K562 (cell line): ENCODE data around the gene IARS2. TPM values are rescaled to one million over a fixed set of nuclear protein-coding genes. Genes with fewer than 3 reads are reported as not detected.

ENCODE experiments used
- ATAC-seq: fragments of 200-7000 bp; cut with Tn5 transposase; 3 replicates; pipeline ENCODE4 v1.9.1; 2020; ENCODE audit warnings: moderate library complexity
- BruUV-seq: library from RNA; stranded (reverse); fragments of 400-500 nt; replicated peaks from 2 replicates; lab custom pipeline; 2021; lab: Mats Ljungman, UMichigan
- CTCF ChIA-PET: fragments of 300-600 bp; formaldehyde crosslinking; extraction: SDS; loops from one replicate; lab custom pipeline; 2021; ENCODE audit warnings: low intra/inter-chr PET ratio; lab: Yijun Ruan, JAX
- POLR2A ChIA-PET: fragments of 300-600, 350-650 bp; sonication (Branson Sonifier 250); formaldehyde crosslinking; extraction: SDS; loops from one replicate; lab custom pipeline; 2021; ENCODE audit warnings: antibody characterized with exemption, inconsistent platforms; lab: Yijun Ruan, JAX
- DNase-seq, 4 experiments: peaks; one replicate each; pipeline versions ENCODE4 v3.0.0 to v3.0.0-alpha.2; 2011 to 2018; ENCODE audit warnings: low spot score in 3 of 4, mixed read lengths in 3 of 4; ENCODE audit errors: extremely low read depth in 1 of 4
- FAIRE-seq: peaks from 2 replicates; lab custom pipeline; 2011; peaks lifted over from hg19 to GRCh38; lab: Jason Lieb, UNC
- H2AFZ ChIP-seq: 2 replicates; pipeline ENCODE4 v1.6.0; 2011; ENCODE audit warnings: low read depth, low read length, control low read depth, inconsistent platforms
- H3K27ac ChIP-seq: fragments of 200-600 bp; 3 replicates; pipeline ENCODE4 v1.8.0; 2011; ENCODE audit warnings: low read depth, mild to moderate bottlenecking, control low read depth, inconsistent platforms, low read length, moderate library complexity, mixed read lengths; ENCODE audit errors: extremely low read depth
- H3K27me3 ChIP-seq, 2 experiments: fragments of 300-600 bp in 1 of 2; 2 replicates in 1 of 2; 3 replicates in 1 of 2; pipeline versions ENCODE4 v1.6.0 to v1.8.0; 2011; ENCODE audit warnings: inconsistent platforms in 2 of 2, low read length in 2 of 2, mild to moderate bottlenecking in 1 of 2, mixed read lengths in 1 of 2, moderate library complexity in 1 of 2; ENCODE audit not compliant: control insufficient read depth in 2 of 2, insufficient read depth in 2 of 2
- H3K36me3 ChIP-seq: fragments of 300-600 bp; 3 replicates; pipeline ENCODE4 v1.8.0; 2011; ENCODE audit warnings: mild to moderate bottlenecking, low read length, inconsistent platforms; ENCODE audit not compliant: control insufficient read depth, insufficient read depth
- H3K4me1 ChIP-seq, 2 experiments: fragments of 200-600 bp in 1 of 2; replicated peaks in 1 of 2; 2 replicates in 1 of 2; 3 replicates in 1 of 2; pipeline versions ENCODE4 v1.5.1 to v1.8.0; 2011; ENCODE audit warnings: inconsistent platforms in 2 of 2, low read length in 2 of 2, mild to moderate bottlenecking in 1 of 2, mixed read lengths in 1 of 2, moderate library complexity in 1 of 2; ENCODE audit not compliant: control insufficient read depth in 2 of 2, insufficient read depth in 2 of 2
- H3K4me2 ChIP-seq: 2 replicates; pipeline ENCODE4 v1.6.1; 2011; ENCODE audit warnings: low read length, control low read depth, inconsistent platforms, mixed read lengths; ENCODE audit not compliant: insufficient read depth
- H3K4me3 ChIP-seq: fragments of 200-600 bp; sonication (generic), shearing (Covaris generic); 2 replicates; pipeline ENCODE4 v1.5.1; 2016; ENCODE audit warnings: control low read depth, inconsistent platforms
- H3K79me2 ChIP-seq: fragments of 200-600 bp; 3 replicates; pipeline ENCODE4 v1.8.0; 2011; ENCODE audit warnings: low read length, inconsistent platforms; ENCODE audit not compliant: control insufficient read depth, insufficient read depth
- H3K9ac ChIP-seq, 2 experiments: 2 replicates each; pipeline versions ENCODE4 v1.6.0 to v1.6.1; 2011; ENCODE audit warnings: low read depth in 2 of 2, low read length in 2 of 2, control low read depth in 1 of 2, inconsistent platforms in 1 of 2, mild to moderate bottlenecking in 1 of 2, mixed read lengths in 1 of 2; ENCODE audit not compliant: insufficient read depth in 1 of 2
- H3K9me1 ChIP-seq: one replicate; pipeline ENCODE4 v1.6.0; 2011; ENCODE audit warnings: inconsistent platforms, mild to moderate bottlenecking, low read length, moderate library complexity; ENCODE audit not compliant: control insufficient read depth, insufficient read depth
- H3K9me3 ChIP-seq: replicated peaks from 2 replicates; pipeline ENCODE4 v1.5.1; 2011; ENCODE audit warnings: low read depth, low read length, inconsistent platforms; ENCODE audit not compliant: control insufficient read depth, insufficient read depth
- H4K20me1 ChIP-seq: replicated peaks from 2 replicates; pipeline ENCODE4 v1.6.1; 2011; ENCODE audit warnings: low read length, inconsistent platforms, mixed read lengths; ENCODE audit not compliant: control insufficient read depth, insufficient read depth
- ETV1 ChIP-seq: fragments of 450-650 bp; conservative IDR thresholded peaks from 2 replicates; pipeline ENCODE4 v1.6.1; 2016; ENCODE audit warnings: missing genetic modification characterization, control low read depth, low read depth, missing compliant biosample characterization
- FOXP1 ChIP-seq: sonication (generic); formaldehyde crosslinking; IDR thresholded peaks from 2 replicates; pipeline ENCODE4 v1.8.0; 2022; ENCODE audit warnings: mild to moderate bottlenecking, missing genetic modification reagents
- GABPB2 ChIP-seq: fragments of 250-450 bp; sonication (Bioruptor Pico); conservative IDR thresholded peaks from 2 replicates; pipeline ENCODE4 v1.5.1; 2021; ENCODE audit warnings: mild to moderate bottlenecking
- HDGF ChIP-seq: fragments of 450-650 bp; IDR thresholded peaks from 2 replicates; pipeline ENCODE4 v1.6.1; 2016
- NR1H2 ChIP-seq: sonication (generic); formaldehyde crosslinking; IDR thresholded peaks from 2 replicates; pipeline ENCODE4 v1.4.0; 2020; ENCODE audit warnings: mild to moderate bottlenecking, missing genetic modification reagents
- POLR2H ChIP-seq: IDR thresholded peaks from 2 replicates; pipeline ENCODE4 v1.6.1; 2016; ENCODE audit warnings: missing genetic modification characterization, low read depth, mild to moderate bottlenecking, control low read depth, missing compliant biosample characterization, moderate library complexity
- SP1 ChIP-seq: sonication (generic); formaldehyde crosslinking; IDR thresholded peaks from 2 replicates; pipeline ENCODE4 v1.8.1; 2022; ENCODE audit warnings: mild to moderate bottlenecking, missing genetic modification reagents
- SRF ChIP-seq, 2 experiments: fragments of 250-450, 450-650 bp in 1 of 2; sonication (Bioruptor Pico) in 1 of 2; sonication (generic) in 1 of 2; formaldehyde crosslinking; IDR thresholded peaks; 2 replicates each; pipeline versions ENCODE4 v1.5.0 to v1.5.1; 2020 to 2022; ENCODE audit warnings: mild to moderate bottlenecking in 1 of 2, missing genetic modification reagents in 1 of 2
- TEAD1 ChIP-seq, 2 experiments: fragments of 450-650 bp in 1 of 2; sonication (generic) in 1 of 2; formaldehyde crosslinking; IDR thresholded peaks; 2 replicates each; pipeline versions ENCODE4 v1.4.0 to v1.8.0; 2020 to 2022; ENCODE audit warnings: mild to moderate bottlenecking in 2 of 2, missing genetic modification reagents in 1 of 2
- WGBS: fragments of 100-300 bp; shearing (Covaris generic); methylation state at CpG from one replicate; pipeline ENCODE4 v1.1.6; 2016; ENCODE audit warnings: low coverage, mixed read lengths; ENCODE audit not compliant: insufficient coverage; ENCODE audit errors: missing lambda C conversion rate; 5-methylcytosine and 5-hydroxymethylcytosine counted together
- in situ Hi-C: fragments of 300-500 bp; cut with MboI; formaldehyde crosslinking; loops from 4 replicates; pipeline ENCODE4 v1.15.0; 2018; ENCODE audit warnings: inconsistent platforms, mixed read lengths
- intact Hi-C: fragments of 100-400 bp; cut with micrococcal nuclease; formaldehyde crosslinking; loops from 2 replicates; pipeline ENCODE4 v1.14.2; 2022
- polyA plus RNA-seq, 8 experiments: library from polyadenylated mRNA; depleted of rRNA in 4 of 8; stranded (reverse) in 5 of 8; unstranded in 3 of 8; fragments of >200 nt; fragmentation: Nextera tagmentation in 2 of 8; fragmentation: Illumina TruSeq in 1 of 8; extraction: Ambion mirVana in 2 of 8; extraction: Trizol in 1 of 8; gene quantifications; 2 replicates each; pipeline versions ENCODE4 v1.2.1 to v1.2.3, GENCODE V29; 2011 to 2014; ENCODE audit warnings: inconsistent platforms in 1 of 8, missing spikeins in 1 of 8
- total RNA-seq, 7 experiments: library from RNA; depleted of rRNA in 6 of 7; stranded (reverse); fragments of >200 nt in 6 of 7; fragmentation: Illumina TruSeq in 2 of 7; extraction: Trizol in 2 of 7; gene quantifications; 2 replicates each; pipeline versions ENCODE4 v1.2.1 to v1.2.3, GENCODE V29; 2011 to 2021; ENCODE audit warnings: low replicate concordance in 1 of 7
- TF ChIP-seq, protein P1 (sequence below): conservative IDR thresholded peaks from 2 replicates; pipeline ENCODE4 v1.6.1; 2011; ENCODE audit warnings: low read depth, mild to moderate bottlenecking, low read length; ENCODE audit not compliant: control insufficient read depth
- TF ChIP-seq, protein P2 (sequence below): sonication (generic); formaldehyde crosslinking; IDR thresholded peaks from 2 replicates; pipeline ENCODE4 v1.9.0; 2022; ENCODE audit warnings: mild to moderate bottlenecking, missing genetic modification reagents
- TF ChIP-seq, protein P3 (sequence below): fragments of 450-650 bp; IDR thresholded peaks from 2 replicates; pipeline ENCODE4 v1.6.1; 2017; ENCODE audit warnings: antibody characterized with exemption

IARS2 gene
- total and polyA plus RNA-seq, 9 of the 15 experiments (the other 6 are each of a cell fraction or from before 2014, with no cell fraction given), result 39.6 to 127 (median 93.8) TPM

DNA sequence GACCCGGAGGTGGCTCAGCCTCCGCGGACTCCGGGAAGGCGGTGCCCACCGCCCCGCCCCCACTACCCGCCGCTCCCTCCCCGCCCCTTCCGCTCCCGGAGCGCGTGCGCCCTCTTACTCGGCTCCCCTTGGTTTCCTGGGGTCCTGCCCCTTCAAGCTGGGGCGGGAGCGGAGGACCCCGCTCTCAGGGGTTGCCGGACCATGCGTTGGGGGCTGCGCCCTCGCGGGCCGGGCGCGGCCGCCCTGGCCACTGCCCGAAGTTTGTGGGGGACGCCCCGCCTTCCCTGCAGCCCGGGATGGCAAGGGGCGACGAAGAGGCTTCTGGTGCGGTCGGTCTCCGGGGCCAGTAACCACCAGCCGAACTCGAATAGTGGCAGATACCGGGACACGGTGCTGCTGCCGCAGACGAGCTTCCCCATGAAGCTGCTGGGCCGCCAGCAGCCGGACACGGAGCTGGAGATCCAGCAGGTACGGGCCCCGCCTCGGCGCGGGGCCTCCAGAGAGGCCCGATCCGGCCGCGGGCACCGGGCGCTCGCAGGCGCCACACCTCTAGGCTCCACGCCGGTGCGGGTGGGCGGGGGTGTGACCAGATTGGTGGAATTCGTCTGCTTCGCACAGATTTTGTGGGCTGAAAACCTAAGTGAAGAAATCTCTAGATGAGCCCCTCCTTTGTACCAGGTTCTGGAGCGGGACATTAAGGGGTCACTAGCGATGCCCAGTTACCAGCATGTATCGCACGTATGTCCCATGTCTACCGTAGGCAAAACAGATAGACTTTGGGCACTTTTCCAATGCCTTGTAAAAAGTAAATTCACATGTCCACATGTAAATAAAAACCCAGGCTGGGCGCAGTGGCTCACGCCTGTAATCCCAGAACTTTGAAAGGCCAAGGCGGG, at the start of gene IARS2 (continued):
- TF ChIP-seq, protein P1, sequence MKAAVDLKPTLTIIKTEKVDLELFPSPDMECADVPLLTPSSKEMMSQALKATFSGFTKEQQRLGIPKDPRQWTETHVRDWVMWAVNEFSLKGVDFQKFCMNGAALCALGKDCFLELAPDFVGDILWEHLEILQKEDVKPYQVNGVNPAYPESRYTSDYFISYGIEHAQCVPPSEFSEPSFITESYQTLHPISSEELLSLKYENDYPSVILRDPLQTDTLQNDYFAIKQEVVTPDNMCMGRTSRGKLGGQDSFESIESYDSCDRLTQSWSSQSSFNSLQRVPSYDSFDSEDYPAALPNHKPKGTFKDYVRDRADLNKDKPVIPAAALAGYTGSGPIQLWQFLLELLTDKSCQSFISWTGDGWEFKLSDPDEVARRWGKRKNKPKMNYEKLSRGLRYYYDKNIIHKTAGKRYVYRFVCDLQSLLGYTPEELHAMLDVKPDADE, result peak; percentile 68; the same call in 1 of the 2 replicates
- peak; percentile 91; the same call in 1 of the 2 replicates for TF ChIP-seq NR1H2 (CRISPR knock-in tag)

DNA sequence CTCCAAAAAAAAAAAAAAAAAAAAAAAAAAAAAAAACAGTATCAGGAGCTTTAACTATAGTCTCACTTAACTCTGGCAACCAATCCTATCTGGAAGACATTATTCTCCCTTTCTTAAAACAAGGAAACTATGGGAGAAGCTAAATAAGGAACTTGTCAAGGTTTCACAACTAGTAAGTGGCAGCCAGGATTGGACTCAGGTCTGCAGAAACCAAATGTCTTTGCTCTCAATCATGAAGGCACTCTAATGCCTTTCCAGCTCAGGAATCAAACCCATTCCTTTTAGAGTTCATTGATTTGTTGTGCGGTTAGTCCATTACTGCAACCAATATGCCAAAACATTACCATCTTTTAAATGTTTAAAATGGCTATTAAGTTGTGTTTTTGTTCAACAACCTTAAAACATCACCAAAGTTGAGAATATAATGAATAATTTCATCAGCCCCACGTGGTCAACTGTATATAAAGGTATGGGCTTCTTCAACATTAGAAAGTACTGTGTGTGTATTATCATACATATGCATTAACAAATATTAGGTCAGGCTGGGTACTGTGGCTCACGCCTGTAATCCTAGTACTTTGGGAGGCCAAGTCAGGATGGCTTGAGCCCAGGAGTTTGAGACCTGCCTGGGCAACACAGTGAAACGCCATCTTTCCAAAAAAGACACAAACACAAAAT, 49.1 kb upstream of the IARS2 start:
- Histone ChIP-seq H3K9me1 (peaks cover 4% of the 10 kb centered on the region), H2AFZ (peak overlapping the region; percentile 8; the same call in 1 of the 2 replicates), H3K79me2 (peaks cover 63% of the 10 kb centered on the region), H4K20me1 (peaks cover 11% of the 10 kb centered on the region), H3K4me2 (peak overlapping the region; percentile 99), H3K27me3 (no peaks in the 10 kb centered on the region), H3K9ac (peak overlapping the region; percentile 87 to 93), H3K4me1 (peaks cover 15 to 19% of the 10 kb centered on the region in 2 experiments; a peak in 4 of 5 replicates), H3K36me3 (peaks cover 29% of the 10 kb centered on the region), H3K27ac (peak overlapping the region; percentile 91), H3K9me3 (no peaks in the 10 kb centered on the region), H3K4me3 (peak overlapping the region; percentile 88)
- ChIA-PET POLR2A (interaction anchor here (1.1 to 1.4 kb wide), 3 partner anchors 13 to 113 kb away, joined by 3 to 8 read pairs (median 5); no protein-coding TSS in a partner anchor), CTCF (no interaction called here)
- DNase-seq, result no peak
- intact Hi-C loops, result loop anchor here (2.0 kb wide), 1 partner anchor 138 kb away; no protein-coding TSS in a partner anchor
- 5% methylated on average over 4 of the region's 4 CpGs for WGBS
- FAIRE-seq, result no peak
- in situ Hi-C loops, result no loop called here
- BruUV-seq, result no TSS peak
- no peak for ATAC-seq
- TF ChIP-seq SRF (CRISPR knock-in tag; IDR thresholded peaks at IDR 0.05), result peak in 1 of 2 experiments; percentile 32; a peak in 1 of 4 replicates
- TF ChIP-seq FOXP1 (CRISPR knock-in tag), result peak; percentile 83
- TF ChIP-seq ETV1 (tag), result no peak
- TF ChIP-seq GABPB2 (CRISPR knock-in tag), result no peak
- no peak for TF ChIP-seq HDGF
- TF ChIP-seq NR1H2 (CRISPR knock-in tag), result no peak
- TF ChIP-seq SP1 (CRISPR knock-in tag), result no peak
- TF ChIP-seq, protein P2, sequence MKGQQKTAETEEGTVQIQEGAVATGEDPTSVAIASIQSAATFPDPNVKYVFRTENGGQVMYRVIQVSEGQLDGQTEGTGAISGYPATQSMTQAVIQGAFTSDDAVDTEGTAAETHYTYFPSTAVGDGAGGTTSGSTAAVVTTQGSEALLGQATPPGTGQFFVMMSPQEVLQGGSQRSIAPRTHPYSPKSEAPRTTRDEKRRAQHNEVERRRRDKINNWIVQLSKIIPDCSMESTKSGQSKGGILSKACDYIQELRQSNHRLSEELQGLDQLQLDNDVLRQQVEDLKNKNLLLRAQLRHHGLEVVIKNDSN (CRISPR knock-in tag), result peak; percentile 35; the same call in 1 of the 2 replicates
- 0 out of 4 replicates have a peak, but pooled peaks of 1 of the 2 experiments have one; percentile 19 for TF ChIP-seq TEAD1 (CRISPR knock-in tag; IDR thresholded peaks at IDR 0.05)
- TF ChIP-seq, protein P3, sequence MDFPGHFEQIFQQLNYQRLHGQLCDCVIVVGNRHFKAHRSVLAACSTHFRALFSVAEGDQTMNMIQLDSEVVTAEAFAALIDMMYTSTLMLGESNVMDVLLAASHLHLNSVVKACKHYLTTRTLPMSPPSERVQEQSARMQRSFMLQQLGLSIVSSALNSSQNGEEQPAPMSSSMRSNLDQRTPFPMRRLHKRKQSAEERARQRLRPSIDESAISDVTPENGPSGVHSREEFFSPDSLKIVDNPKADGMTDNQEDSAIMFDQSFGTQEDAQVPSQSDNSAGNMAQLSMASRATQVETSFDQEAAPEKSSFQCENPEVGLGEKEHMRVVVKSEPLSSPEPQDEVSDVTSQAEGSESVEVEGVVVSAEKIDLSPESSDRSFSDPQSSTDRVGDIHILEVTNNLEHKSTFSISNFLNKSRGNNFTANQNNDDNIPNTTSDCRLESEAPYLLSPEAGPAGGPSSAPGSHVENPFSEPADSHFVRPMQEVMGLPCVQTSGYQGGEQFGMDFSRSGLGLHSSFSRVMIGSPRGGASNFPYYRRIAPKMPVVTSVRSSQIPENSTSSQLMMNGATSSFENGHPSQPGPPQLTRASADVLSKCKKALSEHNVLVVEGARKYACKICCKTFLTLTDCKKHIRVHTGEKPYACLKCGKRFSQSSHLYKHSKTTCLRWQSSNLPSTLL, result no peak
- TF ChIP-seq POLR2H (tag), result peak; percentile 25
